ENCODE measurements around the gene MMD. TPM values are rescaled to one million over a fixed set of nuclear protein-coding genes. Genes with fewer than 3 reads are reported as not detected.
"Not testable (repeated sequence)": the region's sequence is repeated elsewhere in the genome, so short reads cannot be mapped to it uniquely, and the experiment has no call there.

The MMD gene
- total RNA-seq, 2 experiments from 2014 or later: 28.9 to 34.0 TPM

GRCh38 chr17:55426851-55427586 is 5.4 kb upstream of the MMD start:
- Mint-ChIP-seq H3K4me1 (peaks cover 15% of the 10 kb centered on the region), H3K9me3 (no peaks in the 10 kb centered on the region), H3K36me3 (ENCODE audit: low read depth) (no peaks in the 10 kb centered on the region), H3K27ac (no peak overlapping the region), H3K4me3 (no peak overlapping the region), H3K27me3 (peaks cover 33% of the 10 kb centered on the region)
- no peak for DNase-seq
- POLR2A ChIA-PET: no interaction called here
- CTCF ChIA-PET: no interaction called here

- peaks cover 16% of the 10 kb centered on the region for H3K4me1 Mint-ChIP-seq
- DNase-seq: no peak
- peaks cover 9% of the 10 kb centered on the region for H3K36me3 Mint-ChIP-seq (ENCODE audit: low read depth)
- H3K4me3 Mint-ChIP-seq: no peak overlapping the region
- peaks cover 33% of the 10 kb centered on the region for H3K27me3 Mint-ChIP-seq
- POLR2A ChIA-PET: no interaction called here
- H3K9me3 Mint-ChIP-seq: no peaks in the 10 kb centered on the region
- CTCF ChIA-PET: no interaction called here
- H3K27ac Mint-ChIP-seq: no peak overlapping the region
Observed at GRCh38 chr17:55424893-55425540, 3.4 kb upstream of the MMD start.

GRCh38 chr17:55423535-55423934 is 1.9 kb upstream of the MMD start:
- peaks cover 24% of the 10 kb centered on the region for H3K36me3 Mint-ChIP-seq (ENCODE audit: low read depth)
- no peak overlapping the region for H3K4me3 Mint-ChIP-seq
- no peak for DNase-seq
- peaks cover 3% of the 10 kb centered on the region for H3K9me3 Mint-ChIP-seq
- H3K27ac Mint-ChIP-seq: no peak overlapping the region
- H3K27me3 Mint-ChIP-seq: peaks cover 31% of the 10 kb centered on the region
- peaks cover 31% of the 10 kb centered on the region for H3K4me1 Mint-ChIP-seq
- ChIA-PET POLR2A (no interaction called here), CTCF (no interaction called here)

DNA sequence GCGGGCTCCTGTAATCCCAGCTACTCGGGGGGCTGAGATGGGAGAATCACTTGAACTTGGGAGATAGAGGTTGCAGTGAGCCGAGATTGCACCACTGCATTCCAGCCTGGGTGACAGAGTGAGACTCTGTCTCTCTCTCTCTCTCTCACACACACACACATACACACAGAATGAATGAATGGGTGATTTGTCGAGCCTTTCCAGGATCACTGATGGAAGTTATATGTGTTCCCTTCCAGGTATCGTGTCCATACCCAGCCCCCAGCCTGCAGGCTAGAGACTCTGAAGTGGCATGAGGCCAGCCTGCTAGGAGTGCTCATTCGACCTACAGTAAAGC is 1.2 kb upstream of the MMD start:
- POLR2A ChIA-PET, H3K27ac Mint-ChIP-seq, H3K9me3 Mint-ChIP-seq, H3K4me3 Mint-ChIP-seq, DNase-seq: not testable (repeated sequence)
- H3K36me3 Mint-ChIP-seq (ENCODE audit: low read depth): peaks cover 31% of the 10 kb centered on the region
- CTCF ChIA-PET: interaction anchor here (2.5 kb wide), 1 partner anchor 12 kb away, joined by 8 read pairs; no protein-coding TSS in a partner anchor
- peaks cover 31% of the 10 kb centered on the region for H3K27me3 Mint-ChIP-seq
- H3K4me1 Mint-ChIP-seq: peaks cover 38% of the 10 kb centered on the region

GRCh38 chr17:55420776-55421178 is 858 bp downstream of the MMD start:
- Mint-ChIP-seq H3K27me3 (peaks cover 28% of the 10 kb centered on the region), H3K4me1 (peaks cover 55% of the 10 kb centered on the region), H3K36me3 (ENCODE audit: low read depth) (peaks cover 46% of the 10 kb centered on the region), H3K4me3 (peak overlapping the region; percentile 87), H3K9me3 (peaks cover 3% of the 10 kb centered on the region), H3K27ac (peak overlapping the region; percentile 95)
- DNase-seq: peak; percentile 54
- ChIA-PET CTCF (interaction anchor here (2.5 kb wide), 1 partner anchor 10 kb away, joined by 8 read pairs; no protein-coding TSS in a partner anchor), POLR2A (no interaction called here)

GRCh38 chr17:55420067-55420775 is 1.4 kb downstream of the MMD start:
- POLR2A ChIA-PET: no interaction called here
- peaks cover 3% of the 10 kb centered on the region for H3K9me3 Mint-ChIP-seq
- DNase-seq: peak; percentile 66
- peaks cover 48% of the 10 kb centered on the region for H3K36me3 Mint-ChIP-seq (ENCODE audit: low read depth)
- H3K27ac Mint-ChIP-seq: peak overlapping the region; percentile 95
- H3K4me3 Mint-ChIP-seq: peak overlapping the region; percentile 87
- CTCF ChIA-PET: interaction anchor here (2.5 kb wide), 1 partner anchor 9 kb away, joined by 8 read pairs; no protein-coding TSS in a partner anchor
- H3K4me1 Mint-ChIP-seq: peaks cover 58% of the 10 kb centered on the region
- peaks cover 22% of the 10 kb centered on the region for H3K27me3 Mint-ChIP-seq

DNA sequence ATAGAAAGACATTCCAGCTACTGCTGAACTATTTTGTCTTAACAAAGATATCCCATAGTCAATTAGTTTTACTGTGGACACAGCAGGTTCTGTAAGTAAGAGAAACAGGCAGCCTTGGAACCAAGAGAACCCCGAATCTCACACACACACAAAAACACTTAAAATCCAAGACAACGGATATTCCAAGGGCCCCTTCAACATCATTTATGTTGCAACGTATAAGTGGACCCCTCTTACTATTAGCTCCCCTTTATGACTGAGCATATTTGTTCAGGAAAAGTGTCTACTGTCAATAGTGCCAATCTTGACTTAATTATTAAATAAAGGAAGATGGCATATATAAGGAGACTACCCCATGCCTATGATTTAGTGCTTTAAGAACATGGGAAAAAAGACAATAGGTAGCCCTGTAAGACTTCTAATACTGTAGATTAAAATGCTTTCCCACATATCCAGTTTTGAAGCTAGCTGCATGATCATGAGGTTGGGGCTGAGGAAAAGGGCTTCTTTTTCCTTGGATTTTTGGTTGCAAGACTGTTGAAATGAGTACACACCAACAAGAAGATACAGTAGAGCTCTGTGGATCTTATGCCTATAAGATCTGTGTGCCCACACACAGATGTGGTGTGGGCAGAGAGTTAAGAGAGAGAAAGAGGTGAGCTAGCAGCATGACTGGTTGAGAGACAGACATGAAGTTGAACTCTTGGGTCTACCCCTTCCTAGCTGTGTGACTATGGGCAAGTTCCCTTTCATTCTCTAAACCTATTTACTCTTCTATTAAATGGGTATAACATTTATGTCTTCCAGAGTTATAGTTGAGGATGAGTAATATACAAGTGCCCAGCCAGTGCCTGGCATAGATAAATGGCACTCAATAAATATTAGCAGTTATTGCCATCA is 3.0 kb downstream of the MMD start:
- no peak for DNase-seq
- Mint-ChIP-seq H3K4me3 (peak overlapping the region; percentile 87), H3K27me3 (peaks cover 8% of the 10 kb centered on the region), H3K4me1 (peaks cover 66% of the 10 kb centered on the region), H3K27ac (peak overlapping the region; percentile 95), H3K9me3 (peaks cover 3% of the 10 kb centered on the region), H3K36me3 (ENCODE audit: low read depth) (peaks cover 62% of the 10 kb centered on the region)
- CTCF ChIA-PET: interaction anchor here (1.2 to 2.5 kb wide), 4 partner anchors 12 to 74 kb away, joined by 3 to 8 read pairs (median 5); no protein-coding TSS in a partner anchor
- POLR2A ChIA-PET: no interaction called here

DNA sequence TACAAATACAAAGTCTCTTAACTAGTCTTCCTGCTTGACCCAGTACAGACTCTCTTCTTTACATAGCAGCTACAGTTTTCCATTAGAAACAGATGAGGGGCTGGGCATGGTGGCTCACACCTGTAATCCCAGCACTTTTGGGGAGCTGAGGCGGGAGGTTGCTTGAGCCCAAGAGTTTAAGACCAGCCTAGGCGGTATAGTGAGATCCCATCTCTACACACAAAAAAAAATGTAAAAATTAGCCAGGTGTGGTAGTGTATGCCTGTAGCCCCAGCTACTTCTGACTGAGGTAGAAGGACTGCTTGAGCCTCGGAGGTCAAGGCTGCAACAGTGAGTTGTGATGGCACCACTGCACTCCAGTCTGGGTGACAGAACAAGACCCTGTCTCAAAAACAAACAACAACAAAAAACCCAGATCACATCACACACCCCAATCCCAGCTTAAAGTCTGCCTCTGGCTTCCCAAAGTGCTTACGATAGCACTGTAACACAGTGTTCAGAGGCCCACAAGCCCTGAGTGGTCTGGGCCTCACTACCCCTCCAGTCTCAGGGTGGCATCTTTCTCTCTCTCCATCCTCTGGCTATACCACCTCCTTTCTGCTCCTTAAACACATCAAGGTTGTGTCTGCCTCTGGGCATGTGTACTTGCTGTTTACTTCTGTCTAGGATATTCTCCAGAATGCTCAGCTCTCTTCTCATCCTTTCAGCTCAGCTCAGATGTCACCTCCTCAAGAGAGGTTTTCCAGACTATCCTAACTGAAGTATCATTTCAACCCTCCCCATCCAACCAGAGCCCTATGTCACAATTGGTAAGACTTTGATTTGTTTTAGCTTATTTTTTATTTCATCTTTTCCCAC is 4.0 kb downstream of the MMD start:
- Mint-ChIP-seq H3K36me3 (ENCODE audit: low read depth) (peaks cover 68% of the 10 kb centered on the region), H3K27me3 (no peaks in the 10 kb centered on the region), H3K9me3 (peaks cover 3% of the 10 kb centered on the region), H3K27ac (no peak overlapping the region), H3K4me1 (peaks cover 63% of the 10 kb centered on the region), H3K4me3 (no peak overlapping the region)
- ChIA-PET CTCF (interaction anchor here (1.2 to 2.5 kb wide), 3 partner anchors 11 to 23 kb away, joined by 3 to 8 read pairs (median 7); no protein-coding TSS in a partner anchor), POLR2A (interaction anchor here (0.6 kb wide), 1 partner anchor 13 kb away, joined by 3 read pairs; no protein-coding TSS in a partner anchor)
- DNase-seq: no peak

GRCh38 chr17:55416470-55417052 is 5.1 kb downstream of the MMD start:
- no peak overlapping the region for H3K4me3 Mint-ChIP-seq
- H3K27ac Mint-ChIP-seq: peak overlapping the region; percentile 71
- ChIA-PET CTCF (interaction anchor here (2.4 to 2.5 kb wide), 2 partner anchors 10 to 22 kb away, joined by 7 to 8 read pairs; no protein-coding TSS in a partner anchor), POLR2A (no interaction called here)
- H3K9me3 Mint-ChIP-seq: peaks cover 3% of the 10 kb centered on the region
- DNase-seq: no peak
- H3K36me3 Mint-ChIP-seq (ENCODE audit: low read depth): peaks cover 73% of the 10 kb centered on the region
- H3K27me3 Mint-ChIP-seq: no peaks in the 10 kb centered on the region
- peaks cover 59% of the 10 kb centered on the region for H3K4me1 Mint-ChIP-seq

- no peak overlapping the region for H3K27ac Mint-ChIP-seq
- H3K27me3 Mint-ChIP-seq: no peaks in the 10 kb centered on the region
- peaks cover 78% of the 10 kb centered on the region for H3K36me3 Mint-ChIP-seq (ENCODE audit: low read depth)
- no peak for DNase-seq
- ChIA-PET CTCF (no interaction called here), POLR2A (no interaction called here)
- H3K4me3 Mint-ChIP-seq: no peak overlapping the region
- H3K9me3 Mint-ChIP-seq: peaks cover 3% of the 10 kb centered on the region
- peaks cover 59% of the 10 kb centered on the region for H3K4me1 Mint-ChIP-seq
Observed at GRCh38 chr17:55416000-55416399, 5.6 kb downstream of the MMD start.

- H3K4me3 Mint-ChIP-seq: no peak overlapping the region
- CTCF ChIA-PET: interaction anchor here (0.6 to 0.7 kb wide), 2 partner anchors 18 to 25 kb away, joined by 3 to 4 read pairs; no protein-coding TSS in a partner anchor
Observed at GRCh38 chr17:55414983-55415382, 6.7 kb downstream of the MMD start.

More at GRCh38 chr17:55414983-55415382, 6.7 kb downstream of the MMD start:
- H3K4me1 Mint-ChIP-seq: peaks cover 57% of the 10 kb centered on the region
- no peaks in the 10 kb centered on the region for H3K27me3 Mint-ChIP-seq
- POLR2A ChIA-PET: no interaction called here
- H3K36me3 Mint-ChIP-seq (ENCODE audit: low read depth): peaks cover 77% of the 10 kb centered on the region
- H3K9me3 Mint-ChIP-seq: peaks cover 3% of the 10 kb centered on the region
- H3K27ac Mint-ChIP-seq: no peak overlapping the region
- no peak for DNase-seq

Measured in activated CD4-positive, alpha-beta T cell treated with anti-CD3 and anti-CD28 coated beads, Interleukin-2, amount 10 ng/mL, durations not matched to agents 7 days and 5 days (primary cell).